HG03469 (cell line): ENCODE results near the gene GAS2L1.

Experiments
- ATAC-seq: cut with Tn5 transposase; IDR thresholded peaks from one replicate; pipeline ENCODE4 v1.9.1; 2021; ENCODE audit warnings: mild to moderate bottlenecking, moderate library complexity, moderate number of reproducible peaks; ENCODE audit not compliant: unreplicated experiment

Gene GAS2L1

DNA sequence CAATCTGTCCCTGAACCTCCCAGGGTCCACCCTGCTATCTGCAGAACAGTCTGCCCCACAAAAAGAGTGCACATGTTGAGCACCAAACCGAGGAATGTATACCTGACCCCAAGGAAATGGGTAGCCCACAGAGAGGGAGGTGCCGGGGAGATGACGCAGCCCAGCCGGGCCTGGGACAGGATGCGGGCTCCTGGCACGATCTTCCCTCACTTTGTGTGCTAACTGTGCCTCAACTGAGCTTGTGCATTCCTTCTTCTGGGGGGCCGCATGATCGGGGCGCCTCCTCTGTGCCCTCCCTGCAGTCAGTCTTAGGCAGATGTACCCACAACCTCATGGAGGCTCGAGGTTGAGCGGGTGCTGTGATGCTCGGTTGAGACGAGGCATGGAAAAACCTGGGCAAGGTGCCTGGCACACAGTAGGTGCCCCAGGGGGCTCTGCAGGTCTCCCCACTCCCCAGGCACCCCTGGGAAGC lies 2.4 kb downstream of the GAS2L1 start:
- no peak for ATAC-seq

DNA sequence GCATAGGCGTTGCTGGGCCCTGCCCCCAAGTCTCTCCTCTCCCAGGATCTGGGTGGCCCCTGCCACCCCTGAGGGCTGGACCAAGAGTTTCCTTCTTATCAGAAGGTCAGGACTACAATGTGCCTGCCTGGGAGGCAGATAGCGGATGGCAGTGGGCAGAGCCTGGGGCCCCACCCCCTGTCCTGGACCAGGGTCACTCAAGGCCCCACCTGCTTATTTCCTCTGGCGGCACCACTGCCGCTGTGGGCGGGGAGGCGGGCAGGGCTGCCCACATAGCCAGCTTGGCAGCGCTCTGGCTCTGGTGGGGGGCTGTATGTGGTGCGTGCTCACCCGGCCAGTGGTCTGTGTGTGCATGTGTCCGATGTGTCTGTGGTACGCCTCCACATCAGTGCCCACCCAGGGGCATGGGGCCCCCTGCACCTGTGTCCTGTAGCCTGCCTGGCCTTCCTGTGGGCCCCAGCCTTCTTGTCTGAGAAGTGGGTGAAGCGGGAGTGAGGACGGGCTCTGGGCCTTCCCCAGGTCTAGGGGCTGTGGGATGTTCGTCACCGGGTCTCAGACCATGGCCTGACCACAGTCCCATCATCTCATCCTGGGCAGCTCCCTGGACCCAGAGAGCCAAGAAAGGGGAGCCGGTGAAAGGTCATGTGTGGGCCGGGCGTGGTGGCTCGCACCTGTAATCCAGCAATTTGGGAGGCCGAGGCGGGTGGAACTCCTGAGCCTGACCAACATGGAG lies 3.0 kb downstream of the GAS2L1 start:
- no peak for ATAC-seq

DNA sequence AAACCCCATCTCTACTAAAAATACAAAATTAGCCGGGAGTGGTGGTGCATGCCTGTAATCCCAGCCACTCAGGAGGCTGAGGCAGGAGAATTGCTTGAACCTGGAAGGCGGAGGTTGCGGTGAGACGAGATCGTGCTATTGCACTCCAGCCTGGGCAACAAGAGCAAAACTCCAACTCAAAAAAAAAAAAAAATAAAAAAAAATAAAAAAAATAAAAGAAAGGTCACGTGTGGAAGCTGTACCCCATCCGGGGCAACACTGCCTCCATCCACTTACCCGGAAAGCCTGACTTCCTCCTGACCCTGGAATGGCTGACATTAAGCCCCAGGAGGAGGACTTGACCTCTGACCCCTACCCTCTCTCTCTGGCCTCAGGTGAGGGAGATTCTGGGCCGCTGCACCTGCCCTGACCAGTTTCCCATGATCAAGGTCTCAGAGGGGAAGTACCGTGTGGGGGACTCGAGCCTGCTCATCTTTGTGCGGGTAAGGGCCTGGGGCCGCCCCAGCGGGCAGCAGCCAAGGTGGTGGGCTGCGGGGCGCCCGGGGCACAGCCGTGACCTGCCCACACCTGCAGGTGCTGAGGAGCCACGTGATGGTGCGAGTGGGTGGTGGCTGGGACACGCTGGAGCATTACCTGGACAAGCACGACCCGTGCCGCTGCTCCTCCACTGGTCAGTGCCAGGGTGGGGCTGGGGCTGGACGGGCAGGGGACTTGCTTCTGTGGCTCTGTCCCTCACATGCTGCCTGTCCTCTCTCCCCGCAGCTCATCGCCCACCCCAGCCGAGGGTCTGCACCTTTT lies 3.8 kb downstream of the GAS2L1 start:
- ATAC-seq = no peak

DNA sequence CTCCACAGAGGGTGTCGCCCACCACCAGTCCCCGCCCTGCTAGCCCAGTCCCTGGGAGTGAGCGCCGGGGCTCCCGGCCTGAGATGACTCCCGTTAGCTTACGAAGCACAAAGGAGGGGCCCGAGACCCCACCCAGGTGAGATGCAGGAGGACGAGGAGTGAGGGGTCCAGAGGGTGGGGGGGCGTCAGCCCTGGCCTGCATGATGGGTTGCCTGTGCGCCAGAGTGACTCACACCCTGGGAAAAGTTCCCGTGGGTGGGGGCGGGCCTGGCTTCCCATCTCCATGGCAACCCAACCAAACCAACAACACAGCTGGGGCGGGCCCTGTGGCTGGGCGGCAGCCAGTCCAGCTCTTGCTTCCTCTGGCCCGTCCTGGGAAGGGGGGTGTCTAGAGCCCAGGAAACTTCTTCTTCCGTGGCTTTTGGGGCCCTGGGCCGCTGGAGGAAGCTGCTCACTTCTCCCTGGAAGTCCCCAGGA lies 4.5 kb downstream of the GAS2L1 start:
- ATAC-seq = no peak

DNA sequence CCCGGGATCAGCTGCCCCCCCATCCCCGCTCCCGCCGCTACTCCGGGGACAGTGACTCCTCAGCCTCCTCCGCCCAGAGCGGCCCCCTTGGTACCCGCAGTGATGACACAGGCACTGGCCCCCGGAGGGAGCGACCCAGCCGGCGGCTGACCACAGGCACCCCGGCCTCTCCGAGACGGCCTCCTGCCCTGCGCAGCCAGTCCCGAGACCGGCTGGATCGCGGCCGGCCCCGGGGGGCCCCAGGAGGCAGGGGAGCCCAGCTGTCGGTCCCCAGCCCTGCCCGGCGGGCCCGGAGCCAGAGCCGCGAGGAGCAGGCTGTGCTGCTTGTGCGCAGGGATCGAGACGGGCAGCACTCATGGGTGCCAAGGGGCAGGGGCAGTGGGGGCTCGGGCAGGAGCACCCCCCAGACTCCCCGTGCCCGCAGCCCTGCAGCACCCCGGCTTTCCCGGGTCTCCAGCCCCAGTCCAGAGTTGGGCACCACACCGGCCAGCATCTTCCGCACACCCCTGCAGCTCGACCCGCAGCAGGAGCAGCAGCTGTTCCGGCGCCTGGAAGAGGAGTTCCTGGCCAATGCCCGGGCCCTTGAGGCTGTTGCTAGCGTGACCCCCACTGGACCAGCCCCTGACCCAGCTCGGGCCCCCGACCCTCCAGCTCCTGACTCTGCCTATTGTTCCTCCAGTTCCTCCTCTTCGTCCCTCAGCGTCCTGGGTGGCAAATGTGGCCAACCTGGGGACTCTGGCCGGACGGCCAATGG lies 5.2 kb downstream of the GAS2L1 start:
- ATAC-seq = no peak

DNA sequence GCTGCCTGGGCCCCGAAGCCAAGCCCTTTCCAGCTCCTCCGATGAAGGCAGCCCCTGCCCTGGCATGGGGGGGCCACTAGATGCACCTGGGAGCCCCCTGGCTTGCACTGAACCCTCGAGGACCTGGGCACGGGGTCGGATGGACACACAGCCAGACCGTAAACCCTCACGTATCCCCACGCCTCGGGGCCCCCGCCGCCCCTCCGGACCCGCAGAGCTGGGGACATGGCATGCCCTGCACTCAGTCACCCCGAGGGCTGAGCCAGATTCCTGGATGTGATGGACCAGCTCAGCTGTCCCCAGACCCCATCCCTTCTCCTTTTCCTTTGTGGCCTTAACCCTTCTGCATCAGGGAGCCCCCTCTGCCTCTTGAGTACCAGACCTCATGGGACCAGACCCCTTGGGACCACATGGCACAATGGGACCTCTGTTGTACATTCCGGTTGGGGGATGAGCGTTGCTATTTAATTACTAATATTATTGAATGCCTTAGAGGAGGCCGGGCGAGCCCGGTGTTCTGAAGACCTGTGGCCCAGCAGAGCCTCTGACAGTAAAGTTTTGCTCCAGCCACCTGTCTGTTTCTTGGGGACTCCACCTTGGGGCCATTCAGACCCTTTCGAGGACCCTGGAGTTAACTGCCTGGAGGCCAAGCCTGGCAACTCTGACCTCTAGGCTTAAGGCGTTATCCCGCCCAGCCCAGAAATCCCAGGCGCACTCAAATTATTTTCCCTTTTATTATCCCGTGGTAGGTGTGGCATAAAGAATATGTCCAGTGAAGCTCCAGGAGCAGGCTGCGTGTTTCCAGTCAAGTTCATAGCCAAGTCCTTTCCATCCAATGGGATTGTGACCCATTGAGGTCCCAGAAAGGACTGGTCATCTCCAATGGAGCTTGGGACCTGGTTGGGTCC lies 6.0 kb downstream of the GAS2L1 start:
- no peak for ATAC-seq

DNA sequence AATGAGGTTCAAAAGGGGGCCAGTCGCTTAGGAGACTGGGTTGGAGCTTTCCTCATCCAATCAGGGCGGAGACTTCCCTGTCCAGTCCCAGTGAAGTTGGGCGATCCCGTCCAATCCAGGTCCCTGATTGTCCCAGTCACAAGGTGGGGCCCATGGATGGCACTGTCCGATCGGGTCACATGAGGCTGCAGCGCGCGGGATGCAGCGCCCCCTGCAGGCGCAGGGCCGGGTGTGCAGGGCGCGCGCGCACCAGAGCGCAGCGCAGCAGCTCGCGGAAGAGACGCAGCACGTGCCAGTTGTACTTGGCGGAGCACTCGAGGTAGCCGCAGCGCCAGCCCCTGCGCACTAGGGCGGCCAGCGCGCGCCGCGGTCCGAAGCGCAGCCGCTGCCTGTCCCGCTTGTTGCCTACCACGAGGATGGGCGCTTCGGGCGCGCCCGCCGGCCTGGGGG lies 6.7 kb downstream of the GAS2L1 start:
- no peak for ATAC-seq

DNA sequence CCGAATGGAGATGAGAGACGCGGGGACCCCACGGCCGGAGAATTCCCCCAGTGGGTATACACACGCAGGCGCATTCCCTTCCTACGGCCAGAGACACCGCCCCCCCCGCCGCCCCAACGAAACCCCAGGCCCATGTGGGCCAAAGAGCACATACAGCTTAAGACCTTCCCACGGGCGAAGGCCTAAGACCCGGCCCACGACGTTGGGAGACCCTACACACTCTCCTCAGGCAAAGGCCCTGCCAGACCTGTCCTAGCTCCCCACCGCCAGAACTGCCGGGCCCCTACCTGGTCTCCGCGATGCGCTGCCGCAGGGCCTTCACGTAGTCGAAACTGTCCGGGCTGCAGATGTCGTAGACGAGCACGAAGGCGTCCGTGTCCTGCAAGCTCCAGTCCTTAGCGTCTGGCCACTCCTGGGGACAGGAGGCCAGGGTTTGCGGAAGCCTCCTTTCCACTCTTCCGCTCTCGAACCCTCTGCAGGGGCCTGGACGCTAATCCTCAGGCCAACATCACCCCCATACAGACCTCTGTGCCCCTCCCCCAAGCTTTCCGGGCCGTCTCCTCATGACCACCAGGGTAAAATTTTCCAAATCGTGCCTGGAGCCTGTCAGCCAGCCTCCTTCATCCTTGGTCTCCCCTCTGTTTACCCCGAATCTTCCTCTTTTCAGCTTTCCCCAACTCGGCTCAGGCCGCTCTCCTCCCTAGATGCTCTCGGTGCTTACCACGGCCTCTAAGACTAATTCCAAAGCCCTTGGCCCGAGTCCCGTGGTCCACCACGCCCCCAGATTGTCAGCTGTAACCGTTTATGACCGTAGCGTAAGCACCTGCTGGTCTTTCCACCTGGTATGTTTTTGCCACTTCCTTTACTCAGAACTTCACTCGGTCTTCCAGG lies 7.4 kb downstream of the GAS2L1 start:
- ATAC-seq = no peak

DNA sequence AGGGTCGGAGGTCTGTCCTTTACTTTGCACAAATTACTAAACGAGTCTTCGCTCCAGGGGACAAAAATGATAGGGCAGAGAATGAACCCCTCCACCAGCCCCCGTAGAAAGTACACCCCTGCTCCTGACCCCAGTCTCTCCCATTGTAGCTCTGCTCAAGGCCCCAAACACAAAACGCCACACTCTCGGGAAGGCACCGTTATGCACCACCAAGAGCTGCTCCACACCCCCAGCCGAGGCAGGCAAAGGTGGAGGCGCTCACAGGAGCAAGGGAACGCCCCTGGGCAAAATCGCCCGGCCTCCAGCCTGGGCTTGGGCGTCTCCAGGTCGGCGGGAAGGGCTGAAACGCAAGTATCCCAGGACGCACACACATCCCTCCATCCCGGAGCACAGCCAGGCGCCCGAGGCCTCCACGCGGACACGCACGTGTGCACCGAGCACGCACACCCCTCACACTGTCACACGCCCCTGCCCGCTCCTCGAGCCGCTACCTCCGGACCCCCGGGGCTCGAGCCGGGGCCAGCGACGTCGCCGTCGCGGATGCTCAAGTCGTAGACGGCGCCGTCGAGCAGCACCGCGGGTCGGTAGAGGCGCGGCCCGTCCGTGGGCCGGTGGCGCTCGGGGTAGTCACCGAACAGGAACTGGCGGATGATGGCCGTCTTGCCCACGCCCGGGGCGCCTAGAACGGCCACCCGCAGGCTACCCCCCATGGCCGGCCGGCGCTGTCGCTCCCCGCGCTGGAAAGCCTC lies 8.3 kb downstream of the GAS2L1 start:
- ATAC-seq = no peak

DNA sequence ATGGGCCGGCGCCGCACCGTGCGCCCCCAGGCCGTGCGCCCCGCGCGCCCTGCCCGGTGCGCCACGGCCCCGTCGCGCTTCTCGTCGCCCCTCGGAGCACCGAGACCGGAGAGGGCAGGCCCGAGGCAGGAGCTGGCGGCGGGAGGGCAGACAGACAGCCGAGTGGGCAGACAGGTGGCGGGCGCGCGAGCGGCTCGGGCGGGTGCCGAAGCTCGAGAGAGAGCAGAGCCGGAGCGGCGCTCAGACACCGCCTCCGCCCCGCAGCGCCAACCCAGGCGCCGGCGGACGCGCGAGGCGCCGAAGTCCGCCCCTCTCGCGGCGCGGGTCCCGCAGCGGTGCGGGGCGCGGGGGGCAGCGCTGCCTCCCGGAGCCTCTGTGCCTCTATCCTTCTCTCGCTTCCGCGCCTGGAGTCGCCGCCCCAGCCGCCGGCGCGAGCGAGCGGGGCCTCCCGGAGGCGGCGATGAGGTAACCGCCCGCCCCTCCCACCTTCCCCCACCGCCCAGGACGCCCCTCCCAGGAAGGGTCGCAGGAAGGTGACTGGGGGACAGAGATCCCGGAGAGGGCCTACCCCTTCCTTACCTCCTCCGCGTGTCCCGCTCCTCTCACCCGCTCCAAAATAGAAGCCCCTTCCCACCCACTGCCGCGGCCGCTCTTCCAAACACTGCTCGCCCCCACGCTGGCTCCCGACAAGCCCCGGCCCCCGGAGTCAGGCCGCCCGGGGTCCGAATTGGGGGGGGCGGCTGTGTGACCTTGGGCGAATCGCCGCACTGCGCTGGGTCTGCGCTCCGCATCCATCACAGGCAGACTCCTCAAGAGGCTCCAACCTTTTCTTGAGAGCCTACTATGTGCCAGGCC lies 9.1 kb downstream of the GAS2L1 start, which contains the start of gene RASL10A:
RASL10A (minus strand) TSS at position 412 of the 855 bp plus-strand sequence. CDS start 451 bp downstream, outside the sequence.
- ATAC-seq = no peak

DNA sequence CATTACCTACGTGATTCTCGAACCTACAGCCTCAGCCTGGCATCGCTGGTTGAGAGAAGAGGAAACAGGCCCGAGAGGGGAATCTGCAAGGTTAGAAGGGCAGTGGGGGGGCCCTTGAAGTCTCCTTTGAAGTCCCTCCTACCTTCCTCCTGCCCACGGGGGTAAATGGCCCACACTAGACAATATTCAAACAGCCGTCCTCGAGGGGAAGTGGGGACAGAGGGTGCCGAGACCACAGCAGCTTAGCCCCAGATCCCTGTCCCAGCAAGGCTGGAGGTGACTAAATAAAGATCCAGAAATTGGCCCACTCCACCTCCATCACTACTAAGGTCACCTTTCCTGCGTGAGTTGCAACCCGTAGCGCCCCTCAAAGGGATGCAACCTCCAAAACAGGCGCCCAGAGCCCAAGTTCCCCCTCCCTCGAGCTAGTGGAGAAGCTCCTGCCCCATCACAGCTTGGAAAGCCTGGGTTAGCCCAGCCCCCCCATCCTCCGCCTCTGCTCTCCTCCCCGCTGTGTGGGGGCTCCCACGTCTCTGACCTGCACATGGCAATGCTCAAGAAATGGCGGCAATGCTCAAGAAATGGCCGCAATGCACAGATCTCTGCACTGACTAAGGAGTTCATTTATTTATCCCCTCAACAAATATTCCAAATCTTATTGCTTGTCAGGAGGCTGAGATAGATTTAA lies 9.8 kb downstream of the GAS2L1 start:
- ATAC-seq = no peak

DNA sequence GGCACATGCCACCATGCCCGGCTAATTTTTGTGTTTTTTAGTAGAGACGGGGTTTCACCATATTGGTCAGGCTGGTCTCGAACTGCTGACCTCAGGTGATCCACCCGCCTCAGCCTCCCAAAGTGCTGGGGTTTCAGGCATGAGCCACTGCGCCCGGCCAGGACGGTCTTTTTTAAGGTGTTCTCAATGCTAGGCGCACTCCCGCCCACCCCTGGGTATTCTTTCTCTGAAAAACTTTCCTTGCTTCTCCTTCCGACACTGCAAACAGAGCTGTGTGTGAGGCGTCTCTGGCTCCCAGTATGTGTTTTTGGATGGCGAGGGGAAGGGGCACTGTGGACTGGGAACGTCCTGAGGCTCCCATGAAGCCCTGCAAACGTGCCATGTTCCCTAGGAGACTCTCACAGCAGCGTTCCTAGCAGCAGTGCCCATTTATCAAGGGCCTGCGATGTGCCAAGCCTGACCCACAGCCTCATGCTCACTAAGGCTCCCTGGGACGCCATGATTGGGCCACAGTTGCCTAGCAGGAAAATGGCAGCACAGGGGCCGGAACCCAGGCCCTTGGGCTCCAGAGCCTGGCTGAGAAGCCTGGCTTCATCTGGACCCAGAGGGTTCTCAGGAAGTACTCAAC lies 11.5 kb downstream of the GAS2L1 start:
- ATAC-seq = no peak

DNA sequence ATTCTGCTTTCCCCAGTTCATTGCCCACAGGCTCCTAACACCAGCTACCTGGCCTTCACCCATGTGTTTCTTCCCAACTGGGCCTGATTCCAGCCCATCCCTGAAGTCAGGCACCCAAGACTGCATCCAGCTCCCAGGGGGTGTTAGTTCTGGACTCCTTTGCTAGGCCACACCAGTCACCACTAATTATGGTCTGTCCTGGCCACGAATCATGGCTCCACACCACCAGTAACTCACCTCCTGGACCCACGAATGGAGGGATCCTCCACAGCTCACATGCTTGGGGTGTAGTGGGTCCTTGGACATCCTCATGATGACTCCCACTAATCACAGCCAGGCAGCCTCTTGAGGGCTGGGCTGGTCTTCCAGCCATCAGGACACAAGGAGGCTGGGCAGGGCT lies 12.6 kb downstream of the GAS2L1 start:
- ATAC-seq = no peak

DNA sequence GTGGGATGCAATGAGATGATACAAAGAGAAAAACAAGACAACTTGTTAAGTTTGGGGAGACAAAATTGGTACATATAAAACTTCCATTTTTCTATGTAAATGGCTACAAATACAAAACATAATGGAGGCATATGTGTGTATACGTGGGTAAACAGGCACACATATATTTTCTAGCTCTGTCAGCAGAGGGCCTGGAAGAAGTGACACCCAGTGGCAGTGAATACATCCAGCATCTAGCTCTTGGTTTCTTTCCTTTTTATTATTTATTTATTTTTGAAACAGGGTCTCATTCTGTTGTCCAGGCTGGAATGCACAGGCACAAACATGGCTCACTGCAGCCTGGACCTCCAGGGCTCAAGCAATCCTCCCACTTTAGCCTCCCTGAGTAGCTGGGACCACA lies 14.1 kb downstream of the GAS2L1 start:
- ATAC-seq = no peak

DNA sequence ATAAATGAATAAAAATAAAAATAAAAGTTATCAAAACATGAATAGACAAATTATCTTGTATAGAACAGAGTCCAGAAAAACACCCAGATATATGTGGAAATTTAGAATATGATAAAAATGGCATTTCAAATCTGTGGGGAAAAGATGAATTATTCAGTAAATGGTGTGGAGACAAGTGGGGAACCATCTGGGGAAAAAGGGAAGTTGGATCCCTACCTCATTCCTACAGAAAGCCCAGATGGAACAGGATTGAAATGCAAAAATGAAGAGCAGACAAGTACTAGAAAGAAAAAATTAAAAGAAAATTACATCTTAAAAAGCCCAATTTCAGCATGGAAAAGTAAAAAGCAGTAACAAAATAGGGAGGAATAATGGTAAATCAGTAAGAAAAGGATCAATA lies 17.2 kb downstream of the GAS2L1 start:
- ATAC-seq = no peak

DNA sequence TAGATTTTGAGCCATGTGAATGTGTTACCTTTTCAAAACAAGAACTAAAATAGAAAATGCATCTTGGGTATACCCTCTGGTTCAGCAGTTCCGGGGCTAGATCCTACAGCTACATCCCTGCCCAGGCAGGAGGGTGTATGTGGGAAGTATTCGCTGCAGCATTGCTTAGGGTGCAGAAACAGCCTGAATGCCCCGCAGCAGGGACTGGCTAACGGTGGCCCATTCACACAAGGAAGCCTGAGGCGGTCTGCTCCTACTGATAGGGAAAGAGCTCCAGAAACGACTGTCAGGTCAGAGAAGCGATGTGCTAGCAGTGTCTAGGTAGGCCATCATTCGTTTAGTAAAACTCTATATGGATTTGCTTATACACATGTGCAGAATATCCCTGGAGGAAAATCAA lies 18.9 kb downstream of the GAS2L1 start:
- ATAC-seq = no peak
